Measurements from ENCODE around the gene WDR5. TPM values are rescaled to one million over a fixed set of nuclear protein-coding genes. Genes with fewer than 3 reads are reported as not detected.

WDR5 gene
- total RNA-seq, 1 donor from 2014 or later: 29.3 TPM

DNA sequence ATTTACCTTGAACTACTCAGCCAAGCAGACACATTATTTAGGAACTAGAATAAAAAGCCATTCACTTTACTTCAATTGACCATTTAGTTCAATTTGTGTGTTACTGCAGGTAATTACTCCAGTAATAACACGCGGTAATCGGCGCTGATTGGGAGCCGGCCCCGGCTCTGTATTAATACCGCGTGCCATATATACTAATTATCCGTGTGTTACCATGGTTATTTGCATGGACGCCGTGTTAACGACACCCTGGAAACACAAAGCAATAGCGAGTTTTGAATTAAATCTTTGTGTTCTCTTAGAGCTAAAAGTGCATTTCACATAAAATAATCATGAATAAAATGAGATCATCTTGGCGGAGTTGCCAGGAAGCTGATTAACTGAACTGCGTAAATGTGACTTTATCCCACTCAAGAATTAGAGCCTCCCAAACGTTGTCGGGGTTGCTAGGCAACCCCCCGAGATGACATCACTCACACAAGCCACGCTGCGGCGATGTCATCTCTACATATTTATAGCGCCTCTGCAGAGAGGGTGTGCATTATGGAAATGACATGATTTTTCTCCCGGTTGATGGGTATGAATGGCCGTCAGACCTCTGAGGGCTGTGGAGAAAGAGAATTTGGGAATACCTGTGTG is 69.9 kb downstream of the WDR5 start:
- TF ChIP-seq CTCF (IDR thresholded peaks at IDR 0.05): no peak
- Mint-ChIP-seq H3K4me1 (ENCODE audit: unreplicated experiment) (peaks cover 33% of the 10 kb centered on the region), H3K27ac (ENCODE audit: unreplicated experiment) (peak overlapping the region; percentile 81), H3K27me3 (ENCODE audit: unreplicated experiment) (no peaks in the 10 kb centered on the region), H3K4me3 (ENCODE audit: unreplicated experiment) (no peak overlapping the region), H3K36me3 (ENCODE audit: unreplicated experiment) (peaks cover 9% of the 10 kb centered on the region), H3K9me3 (ENCODE audit: unreplicated experiment) (peaks cover 22% of the 10 kb centered on the region)
- DNase-seq (ENCODE audit: extremely low spot score, unreplicated experiment): no peak

DNA sequence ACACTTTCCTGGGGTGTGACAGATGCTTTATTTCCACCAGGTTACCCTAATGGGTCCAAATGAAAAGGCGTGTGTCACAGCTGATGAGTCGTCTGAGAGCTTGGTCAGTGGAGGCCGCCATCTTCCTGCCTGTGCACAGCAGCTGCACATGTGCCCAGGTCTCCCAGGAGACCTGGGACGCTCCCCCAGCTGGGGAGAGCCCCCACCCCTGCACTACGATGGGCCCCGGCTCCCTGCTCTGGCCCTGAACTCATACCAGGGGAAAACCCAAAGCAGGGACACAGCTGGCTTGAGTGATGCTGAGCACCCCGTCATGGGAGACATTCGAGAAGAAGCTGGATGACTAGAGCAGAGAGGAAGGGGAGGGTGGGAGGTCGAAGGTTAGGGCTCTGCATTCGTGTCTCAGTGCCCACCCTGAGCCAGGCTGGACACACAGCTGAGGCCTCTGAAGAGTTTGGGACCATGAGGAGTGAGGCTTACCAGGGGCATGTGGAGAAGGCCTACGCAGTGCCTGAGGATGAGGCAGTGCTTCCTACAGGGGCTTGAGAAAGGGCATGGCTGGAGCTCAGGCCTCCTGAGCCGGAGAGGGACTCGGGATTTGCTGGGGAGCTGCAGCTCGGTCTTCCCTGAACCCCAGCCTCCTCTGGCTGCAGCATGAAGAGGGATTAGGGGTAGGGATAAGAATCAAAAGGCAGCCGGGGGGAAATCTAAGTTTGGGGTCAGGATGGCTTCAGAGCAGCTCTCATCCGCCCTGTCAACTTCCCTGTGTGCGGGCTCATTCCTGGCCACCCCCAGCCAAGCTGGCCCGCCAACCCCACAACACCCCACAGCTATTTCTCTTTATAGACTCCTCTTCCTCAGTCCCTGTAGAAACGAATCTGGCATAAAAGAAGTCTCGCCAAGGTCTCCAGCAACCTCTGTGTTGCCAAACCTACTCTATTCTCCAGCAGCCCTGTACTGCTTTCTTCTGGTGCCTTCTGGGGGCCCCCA is 70.7 kb downstream of the WDR5 start:
- H3K36me3 Mint-ChIP-seq (ENCODE audit: unreplicated experiment): peaks cover 5% of the 10 kb centered on the region
- no peaks in the 10 kb centered on the region for H3K27me3 Mint-ChIP-seq (ENCODE audit: unreplicated experiment)
- peaks cover 33% of the 10 kb centered on the region for H3K4me1 Mint-ChIP-seq (ENCODE audit: unreplicated experiment)
- peak overlapping the region; percentile 81 for H3K27ac Mint-ChIP-seq (ENCODE audit: unreplicated experiment)
- DNase-seq (ENCODE audit: extremely low spot score, unreplicated experiment): no peak
- no peak overlapping the region for H3K4me3 Mint-ChIP-seq (ENCODE audit: unreplicated experiment)
- TF ChIP-seq CTCF (IDR thresholded peaks at IDR 0.05): no peak
- H3K9me3 Mint-ChIP-seq (ENCODE audit: unreplicated experiment): peaks cover 16% of the 10 kb centered on the region

- no peaks in the 10 kb centered on the region for H3K27me3 Mint-ChIP-seq (ENCODE audit: unreplicated experiment)
- no peak overlapping the region for H3K4me3 Mint-ChIP-seq (ENCODE audit: unreplicated experiment)
- H3K4me1 Mint-ChIP-seq (ENCODE audit: unreplicated experiment): peaks cover 39% of the 10 kb centered on the region
- no peak overlapping the region for H3K27ac Mint-ChIP-seq (ENCODE audit: unreplicated experiment)
- peaks cover 6% of the 10 kb centered on the region for H3K9me3 Mint-ChIP-seq (ENCODE audit: unreplicated experiment)
- no peak for DNase-seq (ENCODE audit: extremely low spot score, unreplicated experiment)
- peaks cover 3% of the 10 kb centered on the region for H3K36me3 Mint-ChIP-seq (ENCODE audit: unreplicated experiment)
- TF ChIP-seq CTCF (IDR thresholded peaks at IDR 0.05): no peak
Observed at GRCh38 chr9:134208310-134208841, 72.5 kb downstream of the WDR5 start.

DNA sequence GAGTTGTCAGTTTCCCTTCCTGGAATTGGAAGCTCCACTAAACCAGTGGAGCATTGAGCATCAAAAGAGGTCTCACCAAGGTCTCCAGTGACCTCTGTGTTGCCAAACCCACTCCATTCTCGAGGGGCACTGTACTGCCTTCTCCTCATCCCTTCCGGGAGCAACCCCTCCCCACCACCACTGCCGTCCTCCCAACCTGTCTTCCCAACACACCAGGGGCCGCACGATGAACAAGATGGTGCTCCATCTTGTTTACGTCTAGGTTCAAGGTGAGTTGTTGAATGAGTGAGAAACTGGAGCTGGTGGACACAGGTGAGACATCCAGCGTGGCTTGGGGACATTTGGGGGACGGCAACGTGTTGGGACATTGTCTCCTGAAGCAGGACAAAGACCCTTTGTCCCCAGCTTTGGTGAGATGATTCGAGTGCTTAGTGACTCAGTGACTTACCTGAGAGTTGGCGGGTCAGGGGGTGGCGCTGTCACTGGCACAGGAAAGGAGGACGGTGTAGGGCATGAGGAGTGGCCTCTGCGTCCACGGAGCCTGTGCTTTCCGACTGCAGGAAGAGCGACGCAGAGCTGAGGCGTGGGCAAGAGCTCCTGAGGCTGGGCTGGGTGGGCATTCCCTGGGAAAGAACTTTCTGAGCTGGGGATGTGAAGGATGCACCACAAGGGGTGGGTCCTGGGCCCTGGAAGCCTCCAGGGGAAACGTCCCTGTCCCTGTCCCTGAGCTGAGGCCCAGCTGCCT is 73.3 kb downstream of the WDR5 start:
- Mint-ChIP-seq H3K27me3 (ENCODE audit: unreplicated experiment) (no peaks in the 10 kb centered on the region), H3K4me3 (ENCODE audit: unreplicated experiment) (no peak overlapping the region), H3K4me1 (ENCODE audit: unreplicated experiment) (peaks cover 45% of the 10 kb centered on the region), H3K9me3 (ENCODE audit: unreplicated experiment) (no peaks in the 10 kb centered on the region), H3K27ac (ENCODE audit: unreplicated experiment) (no peak overlapping the region), H3K36me3 (ENCODE audit: unreplicated experiment) (no peaks in the 10 kb centered on the region)
- no peak for TF ChIP-seq CTCF (IDR thresholded peaks at IDR 0.05)
- no peak for DNase-seq (ENCODE audit: extremely low spot score, unreplicated experiment)

Other genes starting within 250 kb of the WDR5 start
- 21.5 and 24.4 TPM in 2 replicates for gene VAV2, start 143.8 kb upstream of the WDR5 start, total RNA-seq
- 19.9 and 22.0 TPM in 2 replicates for gene BRD3OS, start 110.6 kb upstream of the WDR5 start, total RNA-seq
- 56.2 and 63.8 TPM in 2 replicates for gene BRD3, start 68.1 kb upstream of the WDR5 start, total RNA-seq
- gene RNU6ATAC, start 28.5 kb downstream of the WDR5 start, total RNA-seq: 38.9 and 49.4 TPM in 2 replicates
- 76.4 and 82.2 TPM in 2 replicates for gene RXRA, start 190.4 kb downstream of the WDR5 start, total RNA-seq

Data from osteocyte (in vitro differentiated cells).